AG04450 (cell line): ENCODE measurements around the gene IRGC. TPM values are rescaled to one million over a fixed set of nuclear protein-coding genes. Genes with fewer than 3 reads are reported as not detected.

ENCODE experiments used
- CTCF ChIA-PET: fragments of 300-600, 350-600 bp; formaldehyde crosslinking; extraction: SDS; loops from one replicate; lab custom pipeline; 2022; ENCODE audit warnings: antibody characterized with exemption, inconsistent platforms; lab: Charles Lee
- POLR2A ChIA-PET: fragments of 350-600 bp; formaldehyde crosslinking; extraction: SDS; loops from one replicate; lab custom pipeline; 2021; ENCODE audit warnings: antibody characterized with exemption, inconsistent platforms; lab: Yijun Ruan, JAX
- DNase-seq: peaks from one replicate; pipeline ENCODE4 v3.0.0-alpha.2; 2011; ENCODE audit warnings: low read depth, low spot score
- H3K27ac ChIP-seq: one replicate; pipeline ENCODE4 v1.5.1; 2012; ENCODE audit warnings: low read depth, low read length, control low read depth
- H3K27me3 ChIP-seq: one replicate; pipeline ENCODE4 v1.6.0; 2012; ENCODE audit warnings: low read length; ENCODE audit not compliant: control insufficient read depth, insufficient read depth
- H3K4me3 ChIP-seq: 2 replicates; pipeline ENCODE4 v1.5.1; 2011; ENCODE audit warnings: mild to moderate bottlenecking, low read depth, low read length, control low read depth
- H3K9me3 ChIP-seq: 2 replicates; pipeline ENCODE4 v1.5.1; 2012; ENCODE audit warnings: low read length; ENCODE audit not compliant: control insufficient read depth, insufficient read depth
- CTCF ChIP-seq: IDR thresholded peaks from 2 replicates; pipeline ENCODE4 v1.5.1; 2011; ENCODE audit warnings: low read depth, low read length, control low read depth, inconsistent platforms
- polyA plus RNA-seq: library from polyadenylated mRNA; depleted of rRNA; stranded (reverse); fragments of >200 nt; gene quantifications from 2 replicates; pipeline ENCODE4 v1.2.3, GENCODE V29; 2011

IRGC gene
- polyA plus RNA-seq, 1 experiment = not detected

- ChIA-PET POLR2A (interaction anchor here (3.6 kb wide), 1 partner anchor 31 kb away, joined by 17 read pairs; the partner anchor contains the start of gene PLAUR), CTCF (no interaction called here)
- Histone ChIP-seq H3K9me3 (peaks cover 7% of the 10 kb centered on the region; the same call in 1 of the 2 replicates), H3K27me3 (peaks cover 5% of the 10 kb centered on the region), H3K27ac (peak overlapping the region; percentile 95), H3K4me3 (no peak overlapping the region)
- peak; percentile 47 for DNase-seq
- TF ChIP-seq CTCF = no peak
Measured at GRCh38 chr19:43700395-43701000, 15.4 kb upstream of the IRGC start.

- Histone ChIP-seq H3K4me3 (no peak overlapping the region), H3K27me3 (peaks cover 3% of the 10 kb centered on the region), H3K27ac (no peak overlapping the region), H3K9me3 (peaks cover 9% of the 10 kb centered on the region)
- CTCF ChIA-PET = interaction anchor here (0.6 to 0.9 kb wide), 2 partner anchors 41 to 519 kb away, joined by 3 read pairs; no protein-coding TSS in a partner anchor
- no peak for TF ChIP-seq CTCF
- no peak for DNase-seq
- POLR2A ChIA-PET = no interaction called here
Measured at GRCh38 chr19:43704002-43704705, 11.7 kb upstream of the IRGC start.

- no peak overlapping the region for H3K4me3 ChIP-seq
Measured at GRCh38 chr19:43705729-43706128, 10.1 kb upstream of the IRGC start.

GRCh38 chr19:43707158-43707712, 8.6 kb upstream of the IRGC start:
- Histone ChIP-seq H3K27me3 (peaks cover 3% of the 10 kb centered on the region), H3K27ac (no peak overlapping the region), H3K9me3 (peaks cover 12% of the 10 kb centered on the region), H3K4me3 (no peak overlapping the region)
- no peak for DNase-seq
- no peak for TF ChIP-seq CTCF
- CTCF ChIA-PET = interaction anchor here (0.5 to 0.6 kb wide), 2 partner anchors 37 to 58 kb away, joined by 4 to 6 read pairs; partner anchors contain the start of gene PLAUR
- POLR2A ChIA-PET = no interaction called here

More at GRCh38 chr19:43705729-43706128, 10.1 kb upstream of the IRGC start:
- H3K9me3 ChIP-seq = peaks cover 12% of the 10 kb centered on the region
- POLR2A ChIA-PET = no interaction called here
- H3K27me3 ChIP-seq = peaks cover 3% of the 10 kb centered on the region
- CTCF ChIA-PET = no interaction called here
- DNase-seq = no peak
- TF ChIP-seq CTCF = no peak
- H3K27ac ChIP-seq = no peak overlapping the region

GRCh38 chr19:43708716-43709115, 7.2 kb upstream of the IRGC start:
- CTCF ChIA-PET = no interaction called here
- POLR2A ChIA-PET = no interaction called here
- DNase-seq = no peak
- no peak for TF ChIP-seq CTCF
- peaks cover 12% of the 10 kb centered on the region for H3K9me3 ChIP-seq
- H3K4me3 ChIP-seq = no peak overlapping the region
- no peak overlapping the region for H3K27ac ChIP-seq
- H3K27me3 ChIP-seq = peaks cover 6% of the 10 kb centered on the region
